Epithelial cell of proximal tubule (primary cell): ENCODE measurements around the gene TMEM150C. TPM values are rescaled to one million over a fixed set of nuclear protein-coding genes. Genes with fewer than 3 reads are reported as not detected.

Experiments used
- DNase-seq: peaks from one replicate; pipeline ENCODE4 v3.0.0-alpha.2; 2011; ENCODE audit warnings: low read depth
- H3K4me3 ChIP-seq: 2 replicates; pipeline ENCODE4 v1.5.1; 2011; ENCODE audit warnings: low read depth, mild to moderate bottlenecking, low read length
- total RNA-seq: library from RNA; depleted of rRNA; stranded (reverse); fragments of >200 nt; gene quantifications from 2 replicates; pipeline ENCODE4 v1.2.3, GENCODE V29; 2015
- TF ChIP-seq, protein P1 (sequence below): conservative IDR thresholded peaks from 2 replicates; pipeline ENCODE4 v1.5.1; 2012; ENCODE audit warnings: low read depth, mild to moderate bottlenecking, low read length

Gene TMEM150C
- total RNA-seq, 1 donor from 2014 or later, result 2.9 TPM

DNA sequence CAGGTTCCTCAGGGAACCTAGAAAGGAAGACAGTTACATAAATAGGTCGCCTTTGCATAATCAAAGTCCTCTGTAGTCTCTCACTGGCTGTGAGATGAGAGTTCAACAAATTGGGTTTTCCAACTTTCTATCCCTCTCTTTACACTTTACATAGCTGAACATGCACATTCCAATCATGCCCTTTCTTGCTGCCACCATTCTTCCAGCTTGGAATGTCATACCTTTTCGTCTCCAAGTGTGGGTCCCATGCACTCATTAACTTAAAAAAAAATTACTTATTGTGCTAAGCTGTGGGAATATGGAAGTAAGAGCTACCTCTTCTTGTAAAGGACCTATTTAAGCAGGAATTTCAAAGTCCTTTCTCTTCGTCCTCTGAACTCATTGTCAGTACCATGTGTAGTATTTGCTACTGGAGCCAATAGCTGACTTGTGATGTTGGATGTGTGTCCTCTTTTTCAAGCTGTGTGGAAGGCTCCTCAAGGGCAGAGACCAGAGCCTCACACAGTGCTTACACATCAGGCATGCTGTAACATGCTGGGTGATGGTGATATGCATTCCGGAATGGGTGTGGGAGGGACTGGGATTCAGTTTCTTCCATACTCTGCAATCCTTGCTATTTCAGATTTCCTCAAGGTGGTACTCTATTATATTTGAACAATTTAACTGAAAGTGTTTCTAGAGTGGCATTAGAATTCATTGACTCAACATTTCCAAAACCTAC lies 124.3 kb downstream of the TMEM150C start:
- no peak for DNase-seq
- no peak overlapping the region for H3K4me3 ChIP-seq
- TF ChIP-seq, protein P1, sequence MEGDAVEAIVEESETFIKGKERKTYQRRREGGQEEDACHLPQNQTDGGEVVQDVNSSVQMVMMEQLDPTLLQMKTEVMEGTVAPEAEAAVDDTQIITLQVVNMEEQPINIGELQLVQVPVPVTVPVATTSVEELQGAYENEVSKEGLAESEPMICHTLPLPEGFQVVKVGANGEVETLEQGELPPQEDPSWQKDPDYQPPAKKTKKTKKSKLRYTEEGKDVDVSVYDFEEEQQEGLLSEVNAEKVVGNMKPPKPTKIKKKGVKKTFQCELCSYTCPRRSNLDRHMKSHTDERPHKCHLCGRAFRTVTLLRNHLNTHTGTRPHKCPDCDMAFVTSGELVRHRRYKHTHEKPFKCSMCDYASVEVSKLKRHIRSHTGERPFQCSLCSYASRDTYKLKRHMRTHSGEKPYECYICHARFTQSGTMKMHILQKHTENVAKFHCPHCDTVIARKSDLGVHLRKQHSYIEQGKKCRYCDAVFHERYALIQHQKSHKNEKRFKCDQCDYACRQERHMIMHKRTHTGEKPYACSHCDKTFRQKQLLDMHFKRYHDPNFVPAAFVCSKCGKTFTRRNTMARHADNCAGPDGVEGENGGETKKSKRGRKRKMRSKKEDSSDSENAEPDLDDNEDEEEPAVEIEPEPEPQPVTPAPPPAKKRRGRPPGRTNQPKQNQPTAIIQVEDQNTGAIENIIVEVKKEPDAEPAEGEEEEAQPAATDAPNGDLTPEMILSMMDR, result no peak

DNA sequence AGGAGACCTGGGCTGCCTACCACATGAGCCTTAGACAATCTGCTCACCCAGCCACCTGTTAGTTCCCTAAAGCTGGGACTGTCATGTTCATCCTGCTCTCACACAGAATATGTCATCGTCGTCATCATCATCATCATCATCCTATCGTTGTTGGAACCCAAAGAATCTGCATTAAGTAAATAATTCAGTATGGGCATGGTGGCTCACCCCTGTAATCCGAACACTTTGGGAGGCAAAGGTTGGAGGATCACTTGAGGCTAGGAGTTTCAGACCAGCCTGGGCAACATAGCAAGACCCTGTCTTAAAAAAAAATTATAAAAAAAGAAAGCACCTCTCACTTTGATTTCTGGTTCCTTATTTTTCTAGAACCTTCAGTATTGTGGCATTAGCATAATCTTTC lies 125.0 kb downstream of the TMEM150C start:
- TF ChIP-seq, protein P1, result no peak
- DNase-seq, result no peak
- no peak overlapping the region for H3K4me3 ChIP-seq

DNA sequence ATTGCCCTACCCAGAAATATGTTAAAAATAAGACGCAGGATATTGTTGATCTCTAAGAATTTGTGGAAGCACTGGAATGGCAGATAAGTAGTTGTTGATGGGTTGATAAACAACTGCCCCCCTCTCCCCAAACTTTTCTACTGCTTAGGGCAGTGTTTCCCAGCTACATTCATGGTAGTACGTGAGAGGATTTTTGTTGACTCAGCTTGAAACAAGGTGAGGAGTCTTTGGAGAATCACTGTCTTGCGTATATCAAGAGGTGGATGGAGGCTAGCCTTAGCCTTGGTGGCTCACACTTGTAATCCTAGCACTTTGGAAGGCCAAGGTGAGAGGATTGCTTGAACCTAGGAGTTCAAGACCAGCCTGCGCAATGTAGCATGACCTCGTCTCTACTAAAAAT lies 125.7 kb downstream of the TMEM150C start:
- TF ChIP-seq, protein P1, result no peak
- no peak for DNase-seq
- no peak overlapping the region for H3K4me3 ChIP-seq

DNA sequence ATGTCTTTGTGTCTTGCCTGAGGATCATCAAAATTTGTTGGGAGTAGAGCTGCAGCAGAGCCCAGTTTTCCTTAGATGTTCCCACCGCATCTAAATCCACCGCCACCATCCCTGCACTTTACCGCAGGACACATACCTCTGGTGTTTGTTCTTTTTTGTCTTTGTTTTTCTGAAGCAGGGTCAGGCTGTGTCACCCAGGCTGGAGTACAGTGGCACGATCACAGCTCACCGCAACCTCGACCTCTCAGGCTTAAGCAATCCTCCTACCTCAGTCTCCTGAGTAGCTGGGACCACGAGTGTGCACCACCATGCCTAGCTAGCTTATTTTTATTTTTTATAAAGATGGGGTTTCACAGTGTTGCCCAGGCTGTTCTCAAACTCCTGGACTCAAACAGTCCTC lies 126.8 kb downstream of the TMEM150C start:
- TF ChIP-seq, protein P1, result no peak
- DNase-seq, result no peak
- H3K4me3 ChIP-seq, result no peak overlapping the region

DNA sequence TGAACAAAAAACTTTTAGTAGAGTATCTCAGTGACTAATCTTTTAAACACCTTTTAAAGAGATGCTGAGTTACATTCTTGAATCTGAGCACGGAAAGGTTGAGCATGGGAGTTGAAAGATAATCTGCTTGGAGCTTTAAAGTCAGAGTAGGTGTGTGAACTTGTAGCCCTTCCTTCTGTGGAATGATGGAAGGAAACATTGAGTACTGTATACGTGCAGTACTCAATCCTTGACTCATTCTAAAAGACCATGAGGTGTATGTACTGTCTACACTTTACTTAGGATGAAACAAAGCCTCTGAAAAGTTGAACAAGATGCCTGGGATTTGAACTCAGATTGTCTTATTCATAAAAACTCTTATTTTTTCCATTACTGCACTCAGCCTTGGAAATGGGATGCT lies 128.0 kb downstream of the TMEM150C start:
- TF ChIP-seq, protein P1, result no peak
- no peak overlapping the region for H3K4me3 ChIP-seq
- no peak for DNase-seq

Other genes starting within 250 kb of the TMEM150C start
- 83.0 and 96.6 TPM in 2 replicates for gene HNRNPD, start 188.0 kb downstream of the TMEM150C start, total RNA-seq
- gene HNRNPDL, start 131.5 kb downstream of the TMEM150C start, total RNA-seq, result 248 and 283 TPM in 2 replicates
- gene ENOPH1, start 131.4 kb downstream of the TMEM150C start, total RNA-seq, result 53.5 and 61.1 TPM in 2 replicates
- gene SCD5, start 236.8 kb upstream of the TMEM150C start, total RNA-seq, result 6.1 and 22.7 TPM in 2 replicates